Smooth muscle cell (in vitro differentiated cells): ENCODE data around the gene UQCR10. TPM values are rescaled to one million over a fixed set of nuclear protein-coding genes. Genes with fewer than 3 reads are reported as not detected.

Source experiments
- DNase-seq: peaks from one replicate; lab custom pipeline; 2025; ENCODE audit not compliant: unreplicated experiment; lab: John Stamatoyannopoulos, UW
- H2AFZ ChIP-seq: fragments of 200-600 bp; sonication (generic); 2 replicates; pipeline ENCODE4 v1.6.0; 2016; ENCODE audit warnings: antibody characterized with exemption, low read depth, mild to moderate bottlenecking
- H3F3A ChIP-seq: fragments of 200-600 bp; sonication (generic); 2 replicates; pipeline ENCODE4 v1.6.0; 2017; ENCODE audit warnings: antibody characterized with exemption, low read depth
- H3K27ac ChIP-seq: fragments of 200-600 bp; sonication (generic); 2 replicates; pipeline ENCODE4 v1.5.1; 2016; ENCODE audit warnings: low read depth, mild to moderate bottlenecking
- H3K27me3 ChIP-seq: fragments of 200-600 bp; sonication (generic); 2 replicates; pipeline ENCODE4 v1.6.1; 2016; ENCODE audit warnings: low read depth, mild to moderate bottlenecking
- H3K36me3 ChIP-seq: fragments of 200-600 bp; sonication (generic); 2 replicates; pipeline ENCODE4 v1.5.1; 2016; ENCODE audit warnings: low read depth
- H3K4me1 ChIP-seq: fragments of 200-600 bp; sonication (generic); 2 replicates; pipeline ENCODE4 v1.5.1; 2016; ENCODE audit warnings: low read depth
- H3K4me2 ChIP-seq: fragments of 200-600 bp; sonication (generic); 2 replicates; pipeline ENCODE4 v1.6.0; 2016; ENCODE audit warnings: mild to moderate bottlenecking
- H3K4me3 ChIP-seq: fragments of 200-600 bp; sonication (generic); 2 replicates; pipeline ENCODE4 v1.5.1; 2016; ENCODE audit warnings: mild to moderate bottlenecking
- H3K79me2 ChIP-seq: fragments of 200-600 bp; sonication (generic); 2 replicates; pipeline ENCODE4 v1.6.0; 2016; ENCODE audit warnings: low read depth, mild to moderate bottlenecking
- H3K9ac ChIP-seq: fragments of 200-600 bp; sonication (generic); 2 replicates; pipeline ENCODE4 v1.6.0; 2016; ENCODE audit warnings: low read depth
- H3K9me3 ChIP-seq: fragments of 200-600 bp; sonication (generic); replicated peaks from 2 replicates; pipeline ENCODE4 v1.5.1; 2016; ENCODE audit warnings: low read depth
- H4K20me1 ChIP-seq: fragments of 200-600 bp; sonication (generic); 2 replicates; pipeline ENCODE4 v1.6.0; 2016; ENCODE audit warnings: low read depth
- WGBS: methylation state at CpG from one replicate; pipeline ENCODE4 v1.1.7; 2016; ENCODE audit warnings: low lambda C conversion rate; 5-methylcytosine and 5-hydroxymethylcytosine counted together
- polyA plus RNA-seq: library from polyadenylated mRNA; unstranded; fragments of >200 nt; fragmentation: Nextera tagmentation; extraction: Ambion mirVana; gene quantifications from 2 replicates; pipeline ENCODE4 v1.2.1, GENCODE V29; 2016
- total RNA-seq: library from RNA; depleted of rRNA; stranded (reverse); fragments of >200 nt; gene quantifications from 2 replicates; pipeline ENCODE4 v1.2.3, GENCODE V29; 2014
- TF ChIP-seq, protein P1 (sequence below): fragments of 200-600 bp; sonication (generic); IDR thresholded peaks from 2 replicates; pipeline ENCODE4 v1.5.1; 2017; ENCODE audit warnings: borderline replicate concordance, mild to moderate bottlenecking, antibody characterized with exemption; ENCODE audit not compliant: insufficient read depth, poor library complexity, severe bottlenecking

The UQCR10 gene
- total and polyA plus RNA-seq, 2 experiments from 2014 or later: 102 to 296 TPM

DNA sequence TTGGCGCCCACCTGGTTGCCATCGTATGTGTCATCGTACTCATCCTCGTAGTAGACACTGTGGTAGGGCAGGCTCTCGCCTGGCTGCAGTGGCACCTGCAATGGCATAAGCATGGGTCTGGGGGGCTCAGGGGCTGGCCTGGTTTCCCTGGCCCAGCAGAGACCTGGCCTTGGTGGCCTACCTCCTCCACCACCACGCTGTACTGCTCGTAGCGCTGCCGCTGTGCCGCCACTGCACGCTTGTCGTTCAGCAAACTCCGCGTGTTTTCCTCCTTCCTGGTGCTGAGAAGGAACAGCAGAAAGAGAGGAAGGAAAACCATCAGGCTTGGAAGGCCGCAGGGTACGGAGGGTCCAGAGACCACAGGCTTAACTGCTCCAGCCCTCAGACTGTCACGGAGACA lies 26.2 kb downstream of the UQCR10 start:
- H3K9me3 ChIP-seq: no peaks in the 10 kb centered on the region
- 98% methylated on average over 17 of the region's 17 CpGs for WGBS
- no peaks in the 10 kb centered on the region for H4K20me1 ChIP-seq
- no peak overlapping the region for H3K4me2 ChIP-seq
- no peaks in the 10 kb centered on the region for H3F3A ChIP-seq
- TF ChIP-seq, protein P1, sequence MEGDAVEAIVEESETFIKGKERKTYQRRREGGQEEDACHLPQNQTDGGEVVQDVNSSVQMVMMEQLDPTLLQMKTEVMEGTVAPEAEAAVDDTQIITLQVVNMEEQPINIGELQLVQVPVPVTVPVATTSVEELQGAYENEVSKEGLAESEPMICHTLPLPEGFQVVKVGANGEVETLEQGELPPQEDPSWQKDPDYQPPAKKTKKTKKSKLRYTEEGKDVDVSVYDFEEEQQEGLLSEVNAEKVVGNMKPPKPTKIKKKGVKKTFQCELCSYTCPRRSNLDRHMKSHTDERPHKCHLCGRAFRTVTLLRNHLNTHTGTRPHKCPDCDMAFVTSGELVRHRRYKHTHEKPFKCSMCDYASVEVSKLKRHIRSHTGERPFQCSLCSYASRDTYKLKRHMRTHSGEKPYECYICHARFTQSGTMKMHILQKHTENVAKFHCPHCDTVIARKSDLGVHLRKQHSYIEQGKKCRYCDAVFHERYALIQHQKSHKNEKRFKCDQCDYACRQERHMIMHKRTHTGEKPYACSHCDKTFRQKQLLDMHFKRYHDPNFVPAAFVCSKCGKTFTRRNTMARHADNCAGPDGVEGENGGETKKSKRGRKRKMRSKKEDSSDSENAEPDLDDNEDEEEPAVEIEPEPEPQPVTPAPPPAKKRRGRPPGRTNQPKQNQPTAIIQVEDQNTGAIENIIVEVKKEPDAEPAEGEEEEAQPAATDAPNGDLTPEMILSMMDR: no peak
- no peaks in the 10 kb centered on the region for H3K27me3 ChIP-seq
- no peaks in the 10 kb centered on the region for H3K79me2 ChIP-seq
- H3K36me3 ChIP-seq: peaks cover 4% of the 10 kb centered on the region
- H3K4me1 ChIP-seq: peaks cover under 1% of the 10 kb centered on the region
- H3K27ac ChIP-seq: no peak overlapping the region
- no peak overlapping the region for H3K9ac ChIP-seq
- no peak overlapping the region for H3K4me3 ChIP-seq
- H2AFZ ChIP-seq: no peak overlapping the region
- DNase-seq: no peak

DNA sequence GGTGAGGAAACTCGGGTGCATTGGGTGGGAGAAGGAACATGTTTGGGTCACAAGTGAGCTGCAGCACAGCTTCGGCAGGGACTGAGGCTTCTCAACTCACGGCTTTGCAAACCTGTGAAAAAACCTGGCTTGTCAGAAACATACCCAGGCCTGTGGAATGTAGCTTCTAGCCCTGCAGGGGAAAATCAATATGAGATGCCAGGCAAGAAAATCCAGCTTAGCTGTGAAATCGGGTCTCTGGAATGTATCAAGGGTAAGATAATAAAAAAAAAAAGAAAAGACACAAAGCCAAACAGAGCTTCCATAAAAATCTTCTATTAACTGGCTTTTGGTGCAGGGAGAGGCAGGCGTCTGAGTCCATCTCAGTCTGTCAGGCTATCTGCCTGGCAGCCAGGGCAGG lies 28.5 kb downstream of the UQCR10 start:
- Histone ChIP-seq H2AFZ (no peak overlapping the region), H4K20me1 (no peaks in the 10 kb centered on the region), H3K4me1 (peaks cover 8% of the 10 kb centered on the region), H3K4me3 (no peak overlapping the region), H3F3A (peaks cover 12% of the 10 kb centered on the region), H3K27ac (peak overlapping the region; percentile 11), H3K79me2 (no peaks in the 10 kb centered on the region), H3K9me3 (no peaks in the 10 kb centered on the region), H3K27me3 (no peaks in the 10 kb centered on the region), H3K4me2 (no peak overlapping the region), H3K9ac (no peak overlapping the region), H3K36me3 (no peaks in the 10 kb centered on the region)
- no peak for DNase-seq
- WGBS: 70% methylated on average over 5 of the region's 5 CpGs
- TF ChIP-seq, protein P1: no peak

GRCh38 chr22:29797351-29797750 lies 30.2 kb downstream of the UQCR10 start:
- no peaks in the 10 kb centered on the region for H3K79me2 ChIP-seq
- no peak overlapping the region for H3K27ac ChIP-seq
- no peaks in the 10 kb centered on the region for H3K27me3 ChIP-seq
- no peaks in the 10 kb centered on the region for H4K20me1 ChIP-seq
- H3K36me3 ChIP-seq: no peaks in the 10 kb centered on the region
- H3K9ac ChIP-seq: no peak overlapping the region
- peaks cover 8% of the 10 kb centered on the region for H3K4me1 ChIP-seq
- WGBS: 81% methylated on average over 3 of the region's 3 CpGs
- H3K9me3 ChIP-seq: no peaks in the 10 kb centered on the region
- H3K4me3 ChIP-seq: no peak overlapping the region
- TF ChIP-seq, protein P1: no peak
- no peak for DNase-seq
- H3K4me2 ChIP-seq: no peak overlapping the region
- H2AFZ ChIP-seq: no peak overlapping the region
- peaks cover 12% of the 10 kb centered on the region for H3F3A ChIP-seq

- peak overlapping the region; percentile 59 for H3K9ac ChIP-seq
- H3K27ac ChIP-seq: peak overlapping the region; percentile 74
- H4K20me1 ChIP-seq: no peaks in the 10 kb centered on the region
- no peaks in the 10 kb centered on the region for H3K9me3 ChIP-seq
- no peaks in the 10 kb centered on the region for H3K79me2 ChIP-seq
- 58% methylated on average over 6 of the region's 6 CpGs for WGBS
- peaks cover 8% of the 10 kb centered on the region for H3K4me1 ChIP-seq
- H2AFZ ChIP-seq: no peak overlapping the region
- H3K36me3 ChIP-seq: no peaks in the 10 kb centered on the region
- TF ChIP-seq, protein P1: no peak
- H3K4me2 ChIP-seq: peak overlapping the region; percentile 77
- DNase-seq: no peak
- no peaks in the 10 kb centered on the region for H3K27me3 ChIP-seq
- peaks cover 12% of the 10 kb centered on the region for H3F3A ChIP-seq
- H3K4me3 ChIP-seq: no peak overlapping the region
Measured at GRCh38 chr22:29798318-29798717, 31.1 kb downstream of the UQCR10 start.
